Measurements from ENCODE around the gene PRXL2A. TPM values are rescaled to one million over a fixed set of nuclear protein-coding genes. Genes with fewer than 3 reads are reported as not detected.

The PRXL2A gene
- total RNA-seq, 1 donor from 2014 or later: 29.9 TPM

DNA sequence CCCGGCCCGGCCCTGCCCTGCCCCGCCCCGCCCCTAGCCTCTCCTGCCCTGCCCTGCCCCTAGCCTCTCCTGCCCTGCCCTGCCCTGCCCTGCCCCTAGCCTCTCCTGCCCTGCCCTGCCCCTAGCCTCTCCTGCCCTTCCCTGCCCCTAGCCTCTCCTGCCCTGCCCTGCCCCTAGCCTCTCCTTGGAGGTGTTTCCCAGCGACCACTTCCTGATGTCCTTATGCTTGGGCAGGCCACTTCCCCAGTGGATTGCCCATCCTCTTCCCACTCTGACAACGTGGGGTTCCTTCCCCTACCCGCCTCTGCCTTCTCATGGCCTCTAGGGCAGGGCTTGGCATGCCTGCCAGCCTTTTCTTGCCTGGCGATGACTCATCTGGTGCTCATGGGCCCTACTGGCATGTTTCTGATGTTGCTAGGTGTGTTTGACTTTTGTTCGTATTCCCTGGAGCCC lies 21.2 kb downstream of the PRXL2A start:
- Histone ChIP-seq H3K9ac (ENCODE audit: low read length) (no peak overlapping the region), H3K4me3 (ENCODE audit: insufficient read depth, low read depth, low read length) (no peak overlapping the region), H3K9me3 (ENCODE audit: insufficient read depth, low read depth, low read length) (no peaks in the 10 kb centered on the region), H3K4me1 (ENCODE audit: insufficient read depth, low read length) (peaks cover 3% of the 10 kb centered on the region), H3K79me2 (ENCODE audit: insufficient read depth, low read length) (no peaks in the 10 kb centered on the region), H3K27me3 (ENCODE audit: insufficient read depth, low read length) (no peaks in the 10 kb centered on the region), H3K27ac (ENCODE audit: low read depth, low read length) (no peak overlapping the region), H3K4me2 (ENCODE audit: low read length) (no peak overlapping the region), H3K36me3 (ENCODE audit: insufficient read depth, low read length) (no peaks in the 10 kb centered on the region), H2AFZ (ENCODE audit: low read depth, low read length) (peak overlapping the region; percentile 41), H4K20me1 (ENCODE audit: insufficient read depth, low read length) (no peaks in the 10 kb centered on the region)
- no peaks in the 10 kb centered on the region for H3K9me3 Mint-ChIP-seq (ENCODE audit: unreplicated experiment)
- DNase-seq (ENCODE audit: low read depth) (no peak), FAIRE-seq (no peak)
- no peak overlapping the region for H3K27ac Mint-ChIP-seq (ENCODE audit: unreplicated experiment)
- TF ChIP-seq EZH2 (IDR thresholded peaks at IDR 0.05; ENCODE audit: insufficient read depth, low read length) (no peak), CTCF (IDR thresholded peaks at IDR 0.05; ENCODE audit: insufficient read depth, low read depth, low read length) (no peak)
- peaks cover 12% of the 10 kb centered on the region for H3K36me3 Mint-ChIP-seq (ENCODE audit: low read depth, unreplicated experiment)
- H3K4me3 Mint-ChIP-seq (ENCODE audit: unreplicated experiment): no peak overlapping the region
- H3K4me1 Mint-ChIP-seq (ENCODE audit: low read depth, unreplicated experiment): peaks cover 8% of the 10 kb centered on the region
- H3K27me3 Mint-ChIP-seq (ENCODE audit: low read depth, unreplicated experiment): no peaks in the 10 kb centered on the region

GRCh38 chr10:80433134-80433533 lies 24.8 kb downstream of the PRXL2A start:
- Histone ChIP-seq H3K36me3 (ENCODE audit: insufficient read depth, low read length) (no peaks in the 10 kb centered on the region), H3K79me2 (ENCODE audit: insufficient read depth, low read length) (no peaks in the 10 kb centered on the region), H3K27me3 (ENCODE audit: insufficient read depth, low read length) (no peaks in the 10 kb centered on the region), H3K27ac (ENCODE audit: low read depth, low read length) (no peak overlapping the region), H3K4me1 (ENCODE audit: insufficient read depth, low read length) (peaks cover 3% of the 10 kb centered on the region), H3K4me2 (ENCODE audit: low read length) (no peak overlapping the region), H3K9me3 (ENCODE audit: insufficient read depth, low read depth, low read length) (no peaks in the 10 kb centered on the region), H3K9ac (ENCODE audit: low read length) (no peak overlapping the region), H2AFZ (ENCODE audit: low read depth, low read length) (no peak overlapping the region), H4K20me1 (ENCODE audit: insufficient read depth, low read length) (no peaks in the 10 kb centered on the region), H3K4me3 (ENCODE audit: insufficient read depth, low read depth, low read length) (no peak overlapping the region)
- no peak overlapping the region for H3K4me3 Mint-ChIP-seq (ENCODE audit: unreplicated experiment)
- no peak for DNase-seq (ENCODE audit: low read depth)
- TF ChIP-seq EZH2 (IDR thresholded peaks at IDR 0.05; ENCODE audit: insufficient read depth, low read length) (no peak), CTCF (IDR thresholded peaks at IDR 0.05; ENCODE audit: insufficient read depth, low read depth, low read length) (no peak)
- peaks cover 7% of the 10 kb centered on the region for H3K27me3 Mint-ChIP-seq (ENCODE audit: low read depth, unreplicated experiment)
- peaks cover 5% of the 10 kb centered on the region for H3K36me3 Mint-ChIP-seq (ENCODE audit: low read depth, unreplicated experiment)
- FAIRE-seq: no peak
- H3K27ac Mint-ChIP-seq (ENCODE audit: unreplicated experiment): no peak overlapping the region
- no peaks in the 10 kb centered on the region for H3K9me3 Mint-ChIP-seq (ENCODE audit: unreplicated experiment)
- H3K4me1 Mint-ChIP-seq (ENCODE audit: low read depth, unreplicated experiment): no peaks in the 10 kb centered on the region

- no peak overlapping the region for H3K4me3 Mint-ChIP-seq (ENCODE audit: unreplicated experiment)
Measured at GRCh38 chr10:80436446-80437098, 28.2 kb downstream of the PRXL2A start.

More at GRCh38 chr10:80436446-80437098, 28.2 kb downstream of the PRXL2A start:
- Mint-ChIP-seq H3K36me3 (ENCODE audit: low read depth, unreplicated experiment) (peaks cover 3% of the 10 kb centered on the region), H3K9me3 (ENCODE audit: unreplicated experiment) (no peaks in the 10 kb centered on the region), H3K4me1 (ENCODE audit: low read depth, unreplicated experiment) (no peaks in the 10 kb centered on the region), H3K27ac (ENCODE audit: unreplicated experiment) (no peak overlapping the region), H3K27me3 (ENCODE audit: low read depth, unreplicated experiment) (peaks cover 15% of the 10 kb centered on the region)
- TF ChIP-seq CTCF (IDR thresholded peaks at IDR 0.05; ENCODE audit: insufficient read depth, low read depth, low read length): no peak
- no peak for TF ChIP-seq EZH2 (IDR thresholded peaks at IDR 0.05; ENCODE audit: insufficient read depth, low read length)
- Histone ChIP-seq H3K4me3 (ENCODE audit: insufficient read depth, low read depth, low read length) (no peak overlapping the region), H3K9ac (ENCODE audit: low read length) (no peak overlapping the region), H4K20me1 (ENCODE audit: insufficient read depth, low read length) (no peaks in the 10 kb centered on the region), H3K27ac (ENCODE audit: low read depth, low read length) (no peak overlapping the region), H3K4me2 (ENCODE audit: low read length) (no peak overlapping the region), H2AFZ (ENCODE audit: low read depth, low read length) (no peak overlapping the region), H3K27me3 (ENCODE audit: insufficient read depth, low read length) (no peaks in the 10 kb centered on the region), H3K9me3 (ENCODE audit: insufficient read depth, low read depth, low read length) (no peaks in the 10 kb centered on the region), H3K79me2 (ENCODE audit: insufficient read depth, low read length) (no peaks in the 10 kb centered on the region), H3K4me1 (ENCODE audit: insufficient read depth, low read length) (no peaks in the 10 kb centered on the region), H3K36me3 (ENCODE audit: insufficient read depth, low read length) (no peaks in the 10 kb centered on the region)
- DNase-seq (ENCODE audit: low read depth) (no peak), FAIRE-seq (no peak)
